H1 (cell line): ENCODE measurements around the gene SRPRB.

ENCODE experiments used
- CTCF ChIP-seq, 3 experiments: IDR thresholded peaks; 1 replicate in 2 of 3; 2 replicates in 1 of 3; pipeline versions ENCODE4 v1.5.1 to v1.6.1; 2011; ENCODE audit warnings: low read length in 3 of 3, mild to moderate bottlenecking in 3 of 3, inconsistent platforms in 2 of 3, low read depth in 1 of 3, moderate library complexity in 1 of 3; ENCODE audit not compliant: insufficient read depth in 1 of 3; ENCODE audit errors: control extremely low read depth in 1 of 3
- EZH2 ChIP-seq: fragments of 200-600 bp; sonication (generic); IDR thresholded peaks from 2 replicates; pipeline ENCODE4 v1.7.1; 2012; ENCODE audit warnings: low read depth, mild to moderate bottlenecking, moderate library complexity, low read length, inconsistent platforms; ENCODE audit not compliant: severe bottlenecking
- POLR2A ChIP-seq, 2 experiments: IDR thresholded peaks; 1 replicate in 1 of 2; 2 replicates in 1 of 2; pipeline ENCODE4 v1.6.1; 2011; ENCODE audit warnings: low read depth in 2 of 2, low read length in 2 of 2, mild to moderate bottlenecking in 2 of 2; ENCODE audit errors: control extremely low read depth in 1 of 2
- POLR2AphosphoS5 ChIP-seq: IDR thresholded peaks from 2 replicates; pipeline ENCODE4 v1.6.1; 2011; ENCODE audit warnings: low read depth, low read length
- SP2 ChIP-seq: IDR thresholded peaks from 2 replicates; pipeline ENCODE4 v1.6.1; 2012; ENCODE audit warnings: mild to moderate bottlenecking, low read length, inconsistent platforms

- no peak for TF ChIP-seq CTCF (IDR thresholded peaks at IDR 0.05; ENCODE audit: control extremely low read depth in 1 of 3, insufficient read depth in 1 of 3, low read depth in 1 of 3, low read length in 3 of 3)
- TF ChIP-seq POLR2A (IDR thresholded peaks at IDR 0.05; ENCODE audit: control extremely low read depth in 1 of 2, low read depth in 2 of 2, low read length in 2 of 2) = no peak
- no peak for TF ChIP-seq POLR2AphosphoS5
- no peak for TF ChIP-seq EZH2
- no peak for TF ChIP-seq SP2
These were observed 63.3 kb downstream of the SRPRB start for GRCh38 chr3:133868758-133869475.
